GM19193 (cell line): Measurements from ENCODE around the gene NEDD4L.

ENCODE experiments used
- POLR2A ChIP-seq: IDR thresholded peaks from 4 replicates; pipeline ENCODE4 v1.6.1; 2011; ENCODE audit not compliant: insufficient read depth, insufficient read length; ENCODE audit errors: extremely low read depth

The NEDD4L gene

DNA sequence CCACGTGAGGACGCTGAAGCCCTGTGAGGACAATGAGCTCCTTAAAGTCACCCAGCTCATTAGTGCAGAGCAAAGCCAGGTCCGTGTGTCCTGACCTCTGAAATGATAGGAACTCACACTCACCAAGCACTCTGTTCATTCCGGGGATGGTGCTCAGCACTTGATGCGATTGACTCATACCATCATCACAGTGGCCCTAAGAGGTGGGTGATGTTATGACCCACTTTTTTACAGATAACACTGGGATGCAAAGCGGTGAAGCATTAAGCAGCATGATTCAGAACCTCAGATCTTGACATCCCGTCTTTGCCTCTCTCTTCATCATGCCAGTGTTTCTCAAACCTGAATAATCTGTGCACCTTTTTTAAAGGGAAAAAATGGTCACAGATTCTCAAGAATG lies 350.0 kb downstream of the NEDD4L start:
- TF ChIP-seq POLR2A: no peak

DNA sequence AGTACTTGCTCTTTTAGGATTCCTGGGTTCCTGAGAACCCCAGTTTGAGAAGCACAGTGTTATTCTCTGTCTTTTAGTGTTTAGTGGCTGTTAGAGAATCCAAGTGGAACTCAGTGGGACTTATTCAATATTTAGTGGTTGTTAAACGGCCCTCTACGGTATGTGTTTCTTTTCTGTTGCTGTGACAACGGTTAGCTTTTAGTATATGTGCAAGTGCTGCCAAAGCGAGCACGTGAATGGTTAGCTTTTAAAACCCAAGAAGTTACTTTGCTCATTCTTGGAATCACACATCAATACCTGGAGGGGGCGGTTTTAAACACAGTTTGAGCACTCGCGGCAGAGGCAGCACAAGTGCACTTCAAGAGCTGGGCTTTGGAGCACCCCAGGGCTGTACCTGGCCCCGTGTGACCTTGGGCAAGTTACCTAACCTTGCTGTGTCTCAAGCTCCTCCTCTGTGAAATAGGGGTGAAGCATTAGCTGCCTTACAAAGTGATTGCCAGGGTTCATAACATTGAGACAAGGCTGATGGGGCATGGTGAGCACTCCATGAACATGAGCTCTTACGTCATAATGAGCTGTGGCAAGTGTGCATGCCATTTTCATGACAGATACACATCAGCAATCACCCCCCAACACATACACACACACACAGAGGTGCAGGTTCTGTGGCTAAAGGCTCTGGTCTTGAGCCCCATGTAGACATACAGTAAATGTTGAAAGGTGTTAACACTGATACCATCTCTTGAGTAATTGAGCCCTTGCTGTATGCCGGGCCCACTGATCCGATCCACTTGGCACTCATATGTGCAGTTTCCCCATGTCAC lies 350.8 kb downstream of the NEDD4L start:
- TF ChIP-seq POLR2A: no peak

DNA sequence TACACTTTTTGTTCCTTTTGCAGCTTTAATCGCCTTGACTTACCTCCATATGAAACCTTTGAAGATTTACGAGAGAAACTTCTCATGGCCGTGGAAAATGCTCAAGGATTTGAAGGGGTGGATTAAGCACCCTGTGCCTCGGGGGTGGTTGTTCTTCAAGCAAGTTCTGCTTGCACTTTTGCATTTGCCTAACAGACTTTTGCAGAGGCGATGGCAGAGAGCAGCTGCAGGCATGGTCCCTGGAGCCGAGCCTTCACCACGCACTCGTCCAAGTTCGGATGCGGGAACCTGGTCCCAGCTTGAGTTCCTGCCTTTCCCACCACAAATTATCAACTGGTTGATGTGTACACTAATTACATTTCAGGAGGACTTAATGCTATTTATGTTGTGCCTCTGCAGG lies 352.1 kb downstream of the NEDD4L start:
- no peak for TF ChIP-seq POLR2A

DNA sequence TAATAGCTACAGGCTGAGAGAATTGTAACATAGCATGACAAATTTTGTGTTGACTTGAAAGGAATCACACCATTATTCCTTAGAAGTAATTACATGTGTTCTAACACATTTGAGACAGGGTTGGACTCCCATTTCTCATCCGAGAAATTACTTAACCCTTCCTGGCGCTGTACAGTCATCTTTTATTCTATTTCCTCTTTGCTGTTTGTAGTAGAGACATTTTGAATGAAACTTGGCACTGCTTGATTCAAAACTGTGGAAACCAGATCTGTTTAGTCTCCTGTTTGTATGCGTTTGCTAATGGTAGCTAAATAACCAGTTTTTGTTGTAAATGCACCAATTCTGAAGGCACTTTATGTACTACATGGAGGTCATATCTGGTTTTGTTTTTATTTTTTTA lies 352.9 kb downstream of the NEDD4L start:
- no peak for TF ChIP-seq POLR2A

DNA sequence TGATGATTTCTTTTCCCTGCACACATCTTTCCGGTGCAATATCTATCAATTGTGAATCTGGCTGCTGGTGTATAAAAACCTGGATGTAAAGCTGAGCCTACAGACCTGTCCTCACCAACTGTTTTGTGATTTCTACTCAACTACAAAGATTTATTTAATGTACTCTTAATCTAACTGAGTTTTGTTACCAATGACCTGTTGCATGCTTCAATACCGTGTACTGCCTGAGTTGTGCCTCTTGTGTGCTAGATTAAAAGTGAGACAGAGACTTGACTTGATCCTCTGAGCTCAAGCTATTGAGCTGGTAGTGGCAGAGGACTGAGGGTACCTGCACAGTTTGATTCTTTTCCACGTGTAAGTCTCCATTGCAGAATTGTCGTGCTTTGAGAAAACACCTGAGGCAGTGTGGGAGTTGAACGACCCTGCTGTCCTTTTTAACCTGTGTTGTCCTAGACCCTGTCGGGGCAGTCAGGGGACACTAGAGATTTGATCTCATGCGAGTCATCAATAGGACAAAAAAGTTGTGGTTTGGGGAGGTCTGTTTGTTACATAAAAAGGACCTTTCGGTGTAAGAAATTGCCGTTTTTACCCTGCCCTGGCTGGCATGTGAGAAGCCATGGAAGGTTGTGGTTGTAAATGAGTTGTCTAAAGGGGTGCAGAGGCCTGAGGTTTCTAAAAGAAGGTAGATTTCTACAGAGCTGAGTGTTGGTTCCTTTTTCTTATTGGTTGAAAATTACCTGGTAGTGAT lies 353.5 kb downstream of the NEDD4L start:
- no peak for TF ChIP-seq POLR2A

DNA sequence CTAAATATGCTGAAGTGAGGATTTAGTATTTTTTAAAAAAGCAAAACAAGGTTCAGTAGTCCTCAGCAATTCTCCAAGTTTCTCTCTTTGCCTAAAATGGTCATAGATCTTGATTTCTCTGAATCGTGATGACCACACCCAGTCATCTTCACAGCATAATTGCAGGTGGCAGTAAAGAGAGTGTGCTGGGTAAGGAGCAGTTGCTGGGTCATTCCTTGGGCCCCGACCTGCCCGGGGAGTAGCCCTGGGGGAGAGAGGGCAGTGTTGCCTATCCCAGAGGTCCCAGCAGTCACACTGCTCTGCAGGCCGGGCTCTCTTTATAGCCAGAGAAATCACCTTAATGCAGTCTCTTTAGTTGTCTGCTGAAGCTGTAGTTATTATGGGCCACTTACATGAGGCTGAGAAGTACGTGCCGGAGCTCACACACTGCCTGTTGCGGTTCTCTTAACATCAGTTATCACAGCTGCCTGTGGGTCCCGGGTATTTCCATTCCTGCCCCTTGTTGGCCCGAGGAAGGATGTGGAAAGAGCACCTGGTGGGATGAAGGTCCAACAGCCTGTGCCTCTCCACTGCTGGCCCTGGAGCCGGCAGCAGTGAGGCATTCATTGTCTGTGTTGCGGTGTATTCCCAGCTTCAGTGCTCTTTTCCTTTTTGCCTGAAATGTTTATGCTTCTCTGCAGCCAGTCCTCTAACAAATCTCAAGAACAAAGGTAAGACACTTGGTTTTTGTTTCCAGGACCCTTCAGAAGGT lies 354.8 kb downstream of the NEDD4L start:
- no peak for TF ChIP-seq POLR2A

DNA sequence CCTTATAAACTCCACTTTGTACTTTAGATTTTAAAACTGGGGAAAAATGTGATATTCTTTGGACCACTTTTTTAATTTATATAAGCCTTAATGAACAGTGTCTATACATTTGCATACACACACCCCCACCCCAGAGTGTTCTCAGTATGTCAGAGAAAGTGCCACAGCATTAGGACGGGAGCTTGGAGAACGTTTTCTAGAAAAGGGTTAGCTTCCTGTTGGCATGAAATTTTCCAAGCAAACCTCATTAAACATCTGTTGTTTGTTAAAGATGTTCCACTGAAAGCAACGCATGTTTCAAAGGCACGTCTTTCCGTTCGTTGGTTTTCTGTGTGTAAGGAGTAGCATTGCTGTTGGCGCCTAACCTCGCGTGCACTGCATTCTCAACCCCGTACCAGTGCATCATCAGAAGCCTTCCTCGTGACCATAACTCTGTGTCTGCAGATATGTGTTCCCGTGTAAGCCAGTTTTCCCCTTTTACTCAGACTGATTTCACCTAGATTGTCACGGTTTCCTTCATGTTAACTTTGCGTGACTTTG lies 356.4 kb downstream of the NEDD4L start:
- TF ChIP-seq POLR2A: no peak

DNA sequence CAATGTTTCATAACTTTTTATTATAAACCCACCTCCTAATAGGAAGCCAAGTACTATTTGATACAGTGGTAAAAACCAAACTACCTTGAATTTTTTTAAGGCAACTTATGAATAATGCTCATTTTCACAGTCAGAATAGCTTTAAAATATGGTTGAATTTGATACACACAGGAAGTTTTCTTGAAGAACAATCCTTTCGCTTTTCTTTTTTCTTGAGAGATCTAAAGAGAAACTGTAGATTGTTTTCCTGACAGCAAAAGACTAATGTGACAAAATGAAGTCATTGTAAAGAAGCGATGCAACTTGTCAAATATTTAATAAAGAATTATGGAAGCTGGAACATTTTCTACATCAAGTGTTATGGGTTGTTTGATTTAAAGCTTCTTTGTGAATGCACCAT lies 357.2 kb downstream of the NEDD4L start:
- no peak for TF ChIP-seq POLR2A

- TF ChIP-seq POLR2A: no peak
Observed at GRCh38 chr18:58402247-58402646, 358.2 kb downstream of the NEDD4L start.

DNA sequence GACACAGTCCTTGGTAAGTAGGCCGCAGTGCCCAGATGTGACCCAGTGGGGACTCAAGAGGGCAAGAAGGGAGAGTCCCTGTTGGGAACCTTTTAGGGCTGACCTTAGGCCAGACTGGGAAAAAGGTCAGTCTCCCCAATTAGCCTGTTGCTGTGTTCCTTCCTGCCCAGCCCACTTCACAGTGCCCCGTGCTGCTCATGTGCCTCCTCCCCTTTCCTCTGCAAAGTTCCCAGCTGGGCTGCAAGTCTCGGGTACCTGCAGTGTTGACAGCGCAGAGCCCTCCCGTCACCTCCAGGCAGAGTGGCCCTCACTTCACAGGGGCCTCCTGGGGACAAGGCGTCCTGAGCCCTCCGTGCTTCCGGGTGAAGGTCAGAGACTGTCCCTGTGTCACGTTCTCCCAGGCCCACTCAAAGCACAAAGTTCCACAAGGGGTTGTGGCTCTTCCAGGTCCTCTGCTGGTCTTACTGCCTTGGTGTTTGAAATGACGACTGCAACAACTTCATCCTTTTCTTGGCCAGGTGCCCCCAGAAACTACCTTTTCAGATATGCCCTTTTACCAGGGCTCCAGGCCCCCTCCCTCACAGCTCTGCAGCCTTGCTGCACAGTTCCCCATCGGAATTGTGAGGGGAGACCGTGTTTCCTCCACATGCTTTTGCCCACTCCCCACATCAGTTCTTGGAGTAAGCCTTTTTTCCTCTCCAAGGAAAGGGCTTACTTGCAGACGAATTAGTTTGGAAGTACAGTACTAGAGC lies 359.1 kb downstream of the NEDD4L start:
- no peak for TF ChIP-seq POLR2A

GRCh38 chr18:58403799-58404455 lies 359.9 kb downstream of the NEDD4L start:
- no peak for TF ChIP-seq POLR2A

GRCh38 chr18:58405107-58405898 lies 361.3 kb downstream of the NEDD4L start:
- TF ChIP-seq POLR2A: no peak

DNA sequence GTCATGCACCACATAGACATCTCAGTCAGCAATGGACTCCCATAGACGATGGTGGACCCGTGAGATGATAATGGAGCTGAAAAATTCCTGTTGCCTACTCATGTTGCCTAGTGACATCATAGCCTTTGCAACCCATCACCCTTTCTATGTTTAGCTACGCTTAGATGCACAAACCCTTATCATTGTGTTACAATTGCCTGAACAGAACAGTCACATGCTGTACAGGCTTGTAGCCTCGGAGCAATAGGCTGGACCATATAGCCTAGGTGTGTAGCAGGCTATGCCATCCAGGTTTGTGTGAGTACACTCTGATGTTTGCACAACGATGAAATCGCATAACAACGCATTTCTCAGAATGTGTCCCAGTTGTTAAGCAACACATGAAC lies 363.2 kb downstream of the NEDD4L start:
- TF ChIP-seq POLR2A: no peak
